Activated CD8-positive, alpha-beta T cell treated with anti-CD3 and anti-CD28 coated beads for 36 hours (primary cell): ENCODE measurements around the gene DLX2. TPM values are rescaled to one million over a fixed set of nuclear protein-coding genes. Genes with fewer than 3 reads are reported as not detected.
"Not testable (repeated sequence)": the region's sequence is repeated elsewhere in the genome, so short reads cannot be mapped to it uniquely, and the experiment has no call there.

Experiments used
- ATAC-seq: fragments of 200-7000 bp; cut with Tn5 transposase; one replicate; pipeline ENCODE4 v1.10.0; 2021; ENCODE audit warnings: mild to moderate bottlenecking, moderate library complexity
- CTCF ChIA-PET: fragments of 350-600 bp; sonication (Branson Sonifier 250); formaldehyde crosslinking; loops from one replicate; lab custom pipeline; 2021; ENCODE audit warnings: antibody characterized with exemption; lab: Charles Lee
- POLR2A ChIA-PET: fragments of 350-600 bp; sonication (Branson Sonifier 250); formaldehyde crosslinking; loops from one replicate; lab custom pipeline; 2021; ENCODE audit warnings: antibody characterized with exemption; lab: Charles Lee
- DNase-seq: peaks from one replicate; pipeline ENCODE4 v3.0.0-alpha.2; 2020
- H3K27ac Mint-ChIP-seq: one replicate; pipeline ENCODE4 v1.8.0; 2021; ENCODE audit warnings: mild to moderate bottlenecking, mixed read lengths
- H3K27me3 Mint-ChIP-seq: one replicate; pipeline ENCODE4 v1.8.0; 2021; ENCODE audit warnings: mixed read lengths
- H3K36me3 Mint-ChIP-seq: one replicate; pipeline ENCODE4 v1.8.0; 2021; ENCODE audit warnings: low read depth, mixed read lengths
- H3K4me1 Mint-ChIP-seq: one replicate; pipeline ENCODE4 v1.8.0; 2021; ENCODE audit warnings: low read depth, mixed read lengths
- H3K4me3 Mint-ChIP-seq: one replicate; pipeline ENCODE4 v1.8.0; 2021; ENCODE audit warnings: mild to moderate bottlenecking, moderate library complexity, mixed read lengths
- H3K9me3 Mint-ChIP-seq: one replicate; pipeline ENCODE4 v1.8.0; 2021; ENCODE audit warnings: mixed read lengths
- CTCF ChIP-seq: fragments of 200-600 bp; IDR thresholded peaks from one replicate; pipeline ENCODE4 v1.8.0; 2022; ENCODE audit warnings: antibody characterized with exemption, mild to moderate bottlenecking
- intact Hi-C: fragments of 100-400 bp; cut with micrococcal nuclease; formaldehyde crosslinking; loops from one replicate; pipeline ENCODE4 v1.10.0; 2022
- total RNA-seq, 2 experiments: library from RNA; stranded (reverse); gene quantifications; one replicate each; pipeline ENCODE4 v1.2.3, GENCODE V29; 2021

The DLX2 gene
- total RNA-seq, 2 experiments from 2014 or later, result not detected

GRCh38 chr2:172066394-172066886 is 36.3 kb downstream of the DLX2 start:
- POLR2A ChIA-PET, result no interaction called here
- ATAC-seq (no peak), DNase-seq (no peak)
- Mint-ChIP-seq H3K36me3 (peaks cover 15% of the 10 kb centered on the region), H3K4me1 (no peaks in the 10 kb centered on the region), H3K9me3 (no peaks in the 10 kb centered on the region), H3K27ac (no peak overlapping the region), H3K27me3 (no peaks in the 10 kb centered on the region), H3K4me3 (no peak overlapping the region)
- CTCF ChIA-PET, result no interaction called here
- intact Hi-C loops, result no loop called here
- TF ChIP-seq CTCF, result no peak

- Mint-ChIP-seq H3K27ac (no peak overlapping the region), H3K4me3 (no peak overlapping the region)
Observed at GRCh38 chr2:172065111-172065510, 37.6 kb downstream of the DLX2 start.

GRCh38 chr2:172063446-172063845 is 39.3 kb downstream of the DLX2 start:
- H3K4me3 Mint-ChIP-seq, result no peak overlapping the region
- DNase-seq (no peak), ATAC-seq (no peak)
- ChIA-PET CTCF (no interaction called here), POLR2A (no interaction called here)
- peaks cover 11% of the 10 kb centered on the region for H3K36me3 Mint-ChIP-seq
- no peaks in the 10 kb centered on the region for H3K27me3 Mint-ChIP-seq
- no peaks in the 10 kb centered on the region for H3K4me1 Mint-ChIP-seq
- H3K9me3 Mint-ChIP-seq, result no peaks in the 10 kb centered on the region
- no peak overlapping the region for H3K27ac Mint-ChIP-seq
- TF ChIP-seq CTCF, result no peak
- intact Hi-C loops, result no loop called here

More at GRCh38 chr2:172065111-172065510, 37.6 kb downstream of the DLX2 start:
- no peak for TF ChIP-seq CTCF
- Mint-ChIP-seq H3K4me1 (no peaks in the 10 kb centered on the region), H3K9me3 (no peaks in the 10 kb centered on the region), H3K36me3 (peaks cover 15% of the 10 kb centered on the region), H3K27me3 (no peaks in the 10 kb centered on the region)
- ChIA-PET POLR2A (no interaction called here), CTCF (no interaction called here)
- no peak for DNase-seq
- ATAC-seq, result no peak
- intact Hi-C loops, result no loop called here

GRCh38 chr2:172062402-172063004 is 40.2 kb downstream of the DLX2 start:
- H3K27ac Mint-ChIP-seq, result no peak overlapping the region
- ATAC-seq, result no peak
- no peaks in the 10 kb centered on the region for H3K9me3 Mint-ChIP-seq
- DNase-seq, result no peak
- H3K27me3 Mint-ChIP-seq, result no peaks in the 10 kb centered on the region
- ChIA-PET CTCF (no interaction called here), POLR2A (no interaction called here)
- intact Hi-C loops, result no loop called here
- H3K36me3 Mint-ChIP-seq, result peaks cover 11% of the 10 kb centered on the region
- no peak for TF ChIP-seq CTCF
- H3K4me3 Mint-ChIP-seq, result no peak overlapping the region
- no peaks in the 10 kb centered on the region for H3K4me1 Mint-ChIP-seq

GRCh38 chr2:172060118-172060517 is 42.6 kb downstream of the DLX2 start:
- H3K4me1 Mint-ChIP-seq, DNase-seq, H3K27me3 Mint-ChIP-seq, H3K27ac Mint-ChIP-seq, H3K9me3 Mint-ChIP-seq, intact Hi-C loops, ATAC-seq, H3K4me3 Mint-ChIP-seq: not testable (repeated sequence)
- ChIA-PET POLR2A (interaction anchor here (0.6 kb wide), 1 partner anchor 240 kb away, joined by 3 read pairs; no protein-coding TSS in a partner anchor), CTCF (interaction anchor here (0.6 to 1.5 kb wide), 3 partner anchors 12 to 249 kb away, joined by 3 to 4 read pairs (median 3); no protein-coding TSS in a partner anchor)
- peaks cover 10% of the 10 kb centered on the region for H3K36me3 Mint-ChIP-seq
